A549 (cell line): ENCODE measurements around the gene ANO2. TPM values are rescaled to one million over a fixed set of nuclear protein-coding genes. Genes with fewer than 3 reads are reported as not detected.

Experiments
- ATAC-seq, 2 experiments: fragments of 200-7000 bp in 1 of 2; fragments of >200 bp in 1 of 2; cut with Nextera tagmentation in 1 of 2; cut with Tn5 transposase in 1 of 2; 3 replicates each; pipeline versions ENCODE4 v1.8.0 to v1.9.1; 2018 to 2020; ENCODE audit warnings: mild to moderate bottlenecking in 1 of 2, moderate library complexity in 1 of 2
- CTCF ChIA-PET: fragments of 300-600 bp; sonication (Branson Sonifier 250); formaldehyde crosslinking; extraction: SDS; loops from one replicate; lab custom pipeline; 2021; ENCODE audit warnings: antibody characterized with exemption, inconsistent platforms; lab: Yijun Ruan, JAX
- POLR2A ChIA-PET: fragments of 350-600 bp; formaldehyde crosslinking; extraction: SDS; loops from one replicate; lab custom pipeline; 2021; ENCODE audit warnings: antibody characterized with exemption, inconsistent platforms; lab: Yijun Ruan, JAX
- DNase-seq, 2 experiments: peaks; one replicate each; pipeline versions ENCODE4 v3.0.0 to v3.0.0-alpha.2; 2011 to 2016; ENCODE audit warnings: low read depth in 1 of 2, low spot score in 1 of 2
- FAIRE-seq: peaks from 2 replicates; lab custom pipeline; 2011; peaks lifted over from hg19 to GRCh38; lab: Jason Lieb, UNC
- H3K27ac ChIP-seq, 2 experiments: fragments of >200 bp; sonication (Bioruptor Twin); formaldehyde crosslinking; 3 replicates each; pipeline ENCODE4 v1.5.1; 2016 to 2017
- H3K4me1 ChIP-seq: fragments of >200 bp; sonication (Bioruptor Twin); formaldehyde crosslinking; 3 replicates; pipeline ENCODE4 v1.6.1; 2016
- H3K4me2 ChIP-seq: fragments of >200 bp; sonication (Bioruptor Twin); formaldehyde crosslinking; 3 replicates; pipeline ENCODE4 v1.6.1; 2016
- H3K4me3 ChIP-seq: fragments of >200 bp; sonication (Bioruptor Twin); formaldehyde crosslinking; 3 replicates; pipeline ENCODE4 v1.5.1; 2016
- H3K9me3 ChIP-seq: fragments of >200 bp; sonication (Bioruptor Twin); formaldehyde crosslinking; 3 replicates; pipeline ENCODE4 v1.6.1; 2016
- CBX2 ChIP-seq: fragments of 200-600 bp; sonication (generic); IDR thresholded peaks from 2 replicates; pipeline ENCODE4 v1.6.1; 2016; ENCODE audit warnings: low read depth, mild to moderate bottlenecking, borderline replicate concordance
- CBX8 ChIP-seq: fragments of 200-600 bp; sonication (generic); IDR thresholded peaks from 2 replicates; pipeline ENCODE4 v1.6.1; 2016
- CHD2 ChIP-seq: fragments of 150-350 bp; IDR thresholded peaks from 2 replicates; pipeline ENCODE4 v1.6.1; 2014; ENCODE audit warnings: low read length; ENCODE audit not compliant: partially characterized antibody
- CHD4 ChIP-seq: fragments of 200-600 bp; sonication (generic); IDR thresholded peaks from 2 replicates; pipeline ENCODE4 v1.6.1; 2016; ENCODE audit warnings: antibody characterized with exemption, mild to moderate bottlenecking, borderline replicate concordance
- CTCF ChIP-seq: fragments of >200 bp; sonication (Bioruptor Twin); formaldehyde crosslinking; IDR thresholded peaks from 3 replicates; pipeline ENCODE4 v1.5.1; 2016
- E2F6 ChIP-seq: IDR thresholded peaks from 2 replicates; pipeline ENCODE4 v1.6.1; 2012; ENCODE audit warnings: low read depth, borderline replicate concordance
- EP300 ChIP-seq, 2 experiments: fragments of >200 bp; sonication (Bioruptor Twin); formaldehyde crosslinking; IDR thresholded peaks; 2 replicates in 1 of 2; 3 replicates in 1 of 2; pipeline ENCODE4 v1.6.1; 2016 to 2017
- FOSB ChIP-seq: fragments of 250-450 bp; sonication (Bioruptor Pico); IDR thresholded peaks from 2 replicates; pipeline ENCODE4 v1.5.0; 2020; ENCODE audit warnings: mild to moderate bottlenecking, moderate library complexity
- GATA3 ChIP-seq: IDR thresholded peaks from 2 replicates; pipeline ENCODE4 v1.6.1; 2012; ENCODE audit warnings: borderline replicate concordance
- HEYL ChIP-seq: fragments of 250-450 bp; sonication (Bioruptor Pico); IDR thresholded peaks from 2 replicates; pipeline ENCODE4 v1.8.0; 2021; ENCODE audit warnings: mild to moderate bottlenecking, moderate library complexity
- JUNB ChIP-seq: fragments of >200 bp; sonication (Bioruptor Twin); formaldehyde crosslinking; IDR thresholded peaks from 2 replicates; pipeline ENCODE4 v1.6.1; 2016
- KDM5A ChIP-seq: fragments of 200-600 bp; sonication (generic); IDR thresholded peaks from 2 replicates; pipeline ENCODE4 v1.6.1; 2016; ENCODE audit warnings: antibody characterized with exemption, mild to moderate bottlenecking
- MAZ ChIP-seq: fragments of 150-350 bp; IDR thresholded peaks from 2 replicates; pipeline ENCODE4 v1.6.1; 2014; ENCODE audit warnings: antibody characterized with exemption, low read depth, low read length, borderline replicate concordance
- NFE2L2 ChIP-seq: fragments of 150-350 bp; conservative IDR thresholded peaks from 2 replicates; pipeline ENCODE4 v1.6.1; 2014; ENCODE audit warnings: low read length
- PHF8 ChIP-seq: fragments of 200-600 bp; sonication (generic); IDR thresholded peaks from 2 replicates; pipeline ENCODE4 v1.6.1; 2016; ENCODE audit warnings: low read depth, mild to moderate bottlenecking, antibody characterized with exemption, moderate library complexity, borderline replicate concordance
- POLR2AphosphoS2 ChIP-seq: conservative IDR thresholded peaks from 2 replicates; pipeline ENCODE4 v1.6.1; 2012; ENCODE audit warnings: low read length, improper control_type of control experiment, inconsistent platforms
- RAD21 ChIP-seq, 2 experiments: fragments of >200 bp in 1 of 2; sonication (Bioruptor Twin) in 1 of 2; formaldehyde crosslinking in 1 of 2; IDR thresholded peaks in 1 of 2; conservative IDR thresholded peaks in 1 of 2; 2 replicates in 1 of 2; 3 replicates in 1 of 2; pipeline ENCODE4 v1.6.1; 2012 to 2018; ENCODE audit warnings: inconsistent platforms in 1 of 2
- SMC3 ChIP-seq: fragments of >200 bp; sonication (Bioruptor Twin); formaldehyde crosslinking; IDR thresholded peaks from 3 replicates; pipeline ENCODE4 v1.6.1; 2018; ENCODE audit warnings: inconsistent platforms
- USF2 ChIP-seq: fragments of 450-650 bp; IDR thresholded peaks from 2 replicates; pipeline ENCODE4 v1.6.1; 2014; ENCODE audit warnings: antibody characterized with exemption
- ZFP36 ChIP-seq: fragments of 450-650 bp; IDR thresholded peaks from 2 replicates; pipeline ENCODE4 v1.6.1; 2014; ENCODE audit warnings: borderline replicate concordance; ENCODE audit not compliant: partially characterized antibody
- WGBS: methylation state at CpG from one replicate; pipeline ENCODE4 v1.1.6; 2017; ENCODE audit errors: missing lambda C conversion rate; 5-methylcytosine and 5-hydroxymethylcytosine counted together
- polyA plus RNA-seq, 4 experiments: library from polyadenylated mRNA; depleted of rRNA in 3 of 4; stranded (reverse); fragments of >200 nt; fragmentation: RNase III in 1 of 4; extraction: RNeasy Plus Mini Kit Qiagen cat#74134 plus additional on column Dnase treatment in 1 of 4; gene quantifications; 2 replicates in 3 of 4; 3 replicates in 1 of 4; pipeline ENCODE4 v1.2.3, GENCODE V29; 2011 to 2017

ANO2 gene
- polyA plus RNA-seq, 2 of the 4 experiments (the other 2 are of a cell fraction) = not detected

GRCh38 chr12:5984873-5985272 lies 39.8 kb upstream of the ANO2 start:
- WGBS = 15% methylated on average over 9 of the region's 9 CpGs
- ATAC-seq = no peak
- no peak for FAIRE-seq
- no peaks in the 10 kb centered on the region for H3K9me3 ChIP-seq
- POLR2A ChIA-PET = no interaction called here
- H3K27ac ChIP-seq = no peak overlapping the region
- no peak overlapping the region for H3K4me2 ChIP-seq
- H3K4me3 ChIP-seq = no peak overlapping the region
- no peak for TF ChIP-seq PHF8
- H3K4me1 ChIP-seq = no peaks in the 10 kb centered on the region
- CTCF ChIA-PET = no interaction called here
- DNase-seq = no peak

- no peak for DNase-seq
- Histone ChIP-seq H3K4me1 (no peaks in the 10 kb centered on the region), H3K4me3 (no peak overlapping the region), H3K4me2 (no peak overlapping the region), H3K9me3 (no peaks in the 10 kb centered on the region), H3K27ac (no peak overlapping the region)
- CTCF ChIA-PET = interaction anchor here (0.8 to 7.7 kb wide), 6 partner anchors 8 to 1125 kb away, joined by 3 to 64 read pairs (median 4); no protein-coding TSS in a partner anchor
- ATAC-seq = no peak
- no peak for FAIRE-seq
- 23% methylated on average over 4 of the region's 4 CpGs for WGBS
- POLR2A ChIA-PET = no interaction called here
- TF ChIP-seq CHD4 (no peak), PHF8 (no peak), NFE2L2 (no peak)
Measured at GRCh38 chr12:5982106-5982505, 37.0 kb upstream of the ANO2 start.

GRCh38 chr12:5977556-5977955 lies 32.5 kb upstream of the ANO2 start:
- CTCF ChIA-PET = interaction anchor here (0.6 to 7.7 kb wide), 3 partner anchors 13 to 1170 kb away, joined by 3 to 64 read pairs (median 5); no protein-coding TSS in a partner anchor
- DNase-seq (no peak), ATAC-seq (no peak), FAIRE-seq (no peak)
- 40% methylated on average over 6 of the region's 6 CpGs for WGBS
- Histone ChIP-seq H3K4me3 (no peak overlapping the region), H3K4me2 (no peak overlapping the region), H3K27ac (no peak overlapping the region), H3K9me3 (no peaks in the 10 kb centered on the region), H3K4me1 (no peaks in the 10 kb centered on the region)
- POLR2A ChIA-PET = no interaction called here
- no peak for TF ChIP-seq FOSB (CRISPR knock-in tag)
- TF ChIP-seq NFE2L2 = no peak
- TF ChIP-seq E2F6 = no peak
- no peak for TF ChIP-seq GATA3
- no peak for TF ChIP-seq USF2
- no peak for TF ChIP-seq EP300 (IDR thresholded peaks at IDR 0.05)
- no peak for TF ChIP-seq POLR2AphosphoS2
- no peak for TF ChIP-seq PHF8
- no peak for TF ChIP-seq CBX2
- no peak for TF ChIP-seq MAZ
- TF ChIP-seq RAD21 (conservative IDR thresholded peaks at IDR 0.05 in 1 of 2, IDR thresholded peaks at IDR 0.05 in 1 of 2) = no peak
- no peak for TF ChIP-seq CTCF
- TF ChIP-seq CHD2 = no peak
- no peak for TF ChIP-seq HEYL (CRISPR knock-in tag)
- no peak for TF ChIP-seq CBX8
- no peak for TF ChIP-seq ZFP36
- no peak for TF ChIP-seq JUNB
- TF ChIP-seq SMC3 = no peak
- no peak for TF ChIP-seq KDM5A
